Measurements from ENCODE around the gene ENAH. TPM values are rescaled to one million over a fixed set of nuclear protein-coding genes. Genes with fewer than 3 reads are reported as not detected.
"Not testable (repeated sequence)": the region's sequence is repeated elsewhere in the genome, so short reads cannot be mapped to it uniquely, and the experiment has no call there.

The ENAH gene
- total RNA-seq, 2 donors from 2014 or later: 29.7 to 43.3 TPM

GRCh38 chr1:225617956-225618355 lies 35.0 kb downstream of the ENAH start:
- DNase-seq: no peak
- intact Hi-C loops (cut with DNase I, micrococcal nuclease): no loop called here
- ATAC-seq: no peak

- intact Hi-C loops (cut with DNase I, micrococcal nuclease): no loop called here
- ATAC-seq: peak; percentile 48
- DNase-seq: no peak
These were observed 35.4 kb downstream of the ENAH start for GRCh38 chr1:225617479-225617878.

GRCh38 chr1:225615403-225615790 lies 37.5 kb downstream of the ENAH start:
- DNase-seq; ATAC-seq; intact Hi-C loops (cut with DNase I, micrococcal nuclease): not testable (repeated sequence)

GRCh38 chr1:225613006-225613405 lies 39.9 kb downstream of the ENAH start:
- ATAC-seq: no peak
- intact Hi-C loops (cut with DNase I, micrococcal nuclease): no loop called here
- DNase-seq: no peak

GRCh38 chr1:225612287-225612686 lies 40.6 kb downstream of the ENAH start:
- DNase-seq (no peak), ATAC-seq (no peak)
- intact Hi-C loops (cut with DNase I, micrococcal nuclease): no loop called here

GRCh38 chr1:225611537-225612223 lies 41.2 kb downstream of the ENAH start:
- intact Hi-C loops (cut with DNase I, micrococcal nuclease): no loop called here
- ATAC-seq: no peak

GRCh38 chr1:225610539-225610938 lies 42.4 kb downstream of the ENAH start:
- intact Hi-C loops (cut with DNase I, micrococcal nuclease): no loop called here
- ATAC-seq: no peak
- DNase-seq: no peak

More at GRCh38 chr1:225611537-225612223, 41.2 kb downstream of the ENAH start:
- DNase-seq: no peak

- no peak for DNase-seq
These were observed 44.7 kb downstream of the ENAH start for GRCh38 chr1:225608014-225608796.

GRCh38 chr1:225607355-225607754 lies 45.6 kb downstream of the ENAH start:
- intact Hi-C loops (cut with DNase I, micrococcal nuclease): no loop called here
- DNase-seq: no peak
- ATAC-seq: no peak

More at GRCh38 chr1:225608014-225608796, 44.7 kb downstream of the ENAH start:
- ATAC-seq: no peak
- intact Hi-C loops (cut with DNase I, micrococcal nuclease): no loop called here

- no peak for DNase-seq
- intact Hi-C loops (cut with DNase I, micrococcal nuclease): no loop called here
- ATAC-seq: no peak
These were observed 49.2 kb downstream of the ENAH start for GRCh38 chr1:225603538-225604354.

GRCh38 chr1:225602590-225603206 lies 50.2 kb downstream of the ENAH start:
- intact Hi-C loops (cut with DNase I, micrococcal nuclease): no loop called here
- ATAC-seq (no peak), DNase-seq (no peak)

- no peak for DNase-seq
- no peak for ATAC-seq
These were observed 50.9 kb downstream of the ENAH start for GRCh38 chr1:225601902-225602589.

GRCh38 chr1:225598847-225599246 lies 54.1 kb downstream of the ENAH start:
- no peak for DNase-seq
- intact Hi-C loops (cut with DNase I, micrococcal nuclease): loop anchor here in 1 of 2 donors (5.0 kb wide), 1 partner anchor 153 kb away; no protein-coding TSS in a partner anchor
- no peak for ATAC-seq

More at GRCh38 chr1:225601902-225602589, 50.9 kb downstream of the ENAH start:
- intact Hi-C loops (cut with DNase I, micrococcal nuclease): no loop called here

- DNase-seq: no peak
- no peak for ATAC-seq
- intact Hi-C loops (cut with DNase I, micrococcal nuclease): loop anchor here in 1 of 2 donors (5.0 kb wide), 1 partner anchor 154 kb away; no protein-coding TSS in a partner anchor
These were observed 54.9 kb downstream of the ENAH start for GRCh38 chr1:225597926-225598575.

GRCh38 chr1:225596736-225597135 lies 56.2 kb downstream of the ENAH start:
- DNase-seq (no peak), ATAC-seq (no peak)
- intact Hi-C loops (cut with DNase I, micrococcal nuclease): loop anchor here in 1 of 2 donors (5.0 kb wide), 1 partner anchor 156 kb away; no protein-coding TSS in a partner anchor

GRCh38 chr1:225595974-225596551 lies 56.9 kb downstream of the ENAH start:
- DNase-seq (no peak), ATAC-seq (no peak)
- intact Hi-C loops (cut with DNase I, micrococcal nuclease): loop anchor here in 1 of 2 donors (5.0 kb wide), 1 partner anchor 156 kb away; no protein-coding TSS in a partner anchor

- intact Hi-C loops (cut with DNase I, micrococcal nuclease): loop anchor here in 1 of 2 donors (5.0 kb wide), 1 partner anchor 157 kb away; no protein-coding TSS in a partner anchor
- DNase-seq (no peak), ATAC-seq (no peak)
These were observed 57.5 kb downstream of the ENAH start for GRCh38 chr1:225595452-225595851.

All from left colon (tissue), 2 donors.